Right ventricle myocardium inferior (tissue), 1 donor: ENCODE measurements around the gene TBC1D22A. TPM values are rescaled to one million over a fixed set of nuclear protein-coding genes. Genes with fewer than 3 reads are reported as not detected.

Experiments
- ATAC-seq: fragments of 200-7000 bp; cut with Tn5 transposase; one replicate; pipeline ENCODE4 v1.9.1; 2020; ENCODE audit warnings: mild to moderate bottlenecking, moderate library complexity
- DNase-seq: peaks from one replicate; pipeline ENCODE4 v3.0.0; 2021; ENCODE audit errors: missing footprints
- intact Hi-C: fragments of 100-400 bp; cut with DNase I; formaldehyde crosslinking; loops from one replicate; pipeline ENCODE4 v1.11.0; 2022
- total RNA-seq: library from RNA; stranded (reverse); fragmentation: NEBNext Ultra II Directional; extraction: Animal tissue kit (Norgen Biotek cat#: 25700); gene quantifications from one replicate; pipeline ENCODE4 v1.2.1, GENCODE V29; 2021
- donor health status: DM: no; HTN: yes; CAD: no; lungs with severe emphysema.

The TBC1D22A gene
- total RNA-seq, 1 donor from 2014 or later = 14.6 TPM

- no peak for ATAC-seq
- intact Hi-C loops = loop anchor here (2.0 to 5.0 kb wide), 4 partner anchors 47 to 189 kb away; no protein-coding TSS in a partner anchor
Measured at GRCh38 chr22:46735747-46736608, 26.5 kb upstream of the TBC1D22A start.

GRCh38 chr22:46736705-46737104 lies 25.7 kb upstream of the TBC1D22A start:
- ATAC-seq (no peak), DNase-seq (peak; percentile 34)
- intact Hi-C loops = loop anchor here (2.0 to 5.0 kb wide), 4 partner anchors 48 to 189 kb away; no protein-coding TSS in a partner anchor

More at GRCh38 chr22:46735747-46736608, 26.5 kb upstream of the TBC1D22A start:
- peak; percentile 63 for DNase-seq

- intact Hi-C loops = loop anchor here (2.0 to 5.0 kb wide), 4 partner anchors 49 to 190 kb away; no protein-coding TSS in a partner anchor
- DNase-seq = peak; percentile 73
- ATAC-seq = peak; percentile 4
Measured at GRCh38 chr22:46737105-46737975, 25.1 kb upstream of the TBC1D22A start.

GRCh38 chr22:46737976-46738646 lies 24.3 kb upstream of the TBC1D22A start, which contains the start of gene CERK:
Gene CERK, minus strand, starts transcription at chr22:46738252. Its CDS starts 104 bp downstream, at chr22:46738148.
- DNase-seq (peak; percentile 87), ATAC-seq (peak; percentile 82)
- intact Hi-C loops = loop anchor here (2.0 to 5.0 kb wide), 4 partner anchors 49 to 191 kb away; no protein-coding TSS in a partner anchor

GRCh38 chr22:46738647-46739093 lies 23.8 kb upstream of the TBC1D22A start:
- intact Hi-C loops = loop anchor here (5.0 kb wide), 3 partner anchors 161 to 191 kb away; no protein-coding TSS in a partner anchor
- DNase-seq = peak; percentile 72
- ATAC-seq = peak; percentile 14

GRCh38 chr22:46739094-46739870 lies 23.2 kb upstream of the TBC1D22A start:
- ATAC-seq = peak; percentile 21
- peak; percentile 65 for DNase-seq
- intact Hi-C loops = loop anchor here (5.0 kb wide), 3 partner anchors 162 to 192 kb away; no protein-coding TSS in a partner anchor

- DNase-seq (peak; percentile 60), ATAC-seq (peak; percentile 15)
- intact Hi-C loops = no loop called here
Measured at GRCh38 chr22:46740910-46741780, 21.3 kb upstream of the TBC1D22A start.

GRCh38 chr22:46741974-46742519 lies 20.4 kb upstream of the TBC1D22A start:
- intact Hi-C loops = no loop called here
- no peak for ATAC-seq
- DNase-seq = peak; percentile 34

- ATAC-seq = no peak
- DNase-seq = peak; percentile 45
- intact Hi-C loops = no loop called here
Measured at GRCh38 chr22:46742576-46743221, 19.8 kb upstream of the TBC1D22A start.

- no peak for ATAC-seq
- intact Hi-C loops = no loop called here
- peak; percentile 11 for DNase-seq
Measured at GRCh38 chr22:46744581-46744980, 17.9 kb upstream of the TBC1D22A start.

- no peak for ATAC-seq
- intact Hi-C loops = no loop called here
Measured at GRCh38 chr22:46746192-46746591, 16.3 kb upstream of the TBC1D22A start.

GRCh38 chr22:46746620-46747019 lies 15.8 kb upstream of the TBC1D22A start:
- DNase-seq (peak; percentile 4), ATAC-seq (no peak)
- intact Hi-C loops = no loop called here

More at GRCh38 chr22:46746192-46746591, 16.3 kb upstream of the TBC1D22A start:
- DNase-seq = no peak

GRCh38 chr22:46747646-46748045 lies 14.8 kb upstream of the TBC1D22A start:
- DNase-seq (peak; percentile 16), ATAC-seq (no peak)
- intact Hi-C loops = no loop called here

GRCh38 chr22:46748206-46748907 lies 14.1 kb upstream of the TBC1D22A start:
- ATAC-seq (no peak), DNase-seq (peak; percentile 42)

More at GRCh38 chr22:46748206-46748907, 14.1 kb upstream of the TBC1D22A start:
- intact Hi-C loops = no loop called here
